Cortex of kidney (tissue), 1 donor: ENCODE data around the gene CITED2.

Source experiments
- DNase-seq: peaks from one replicate; lab custom pipeline; 2025; lab: John Stamatoyannopoulos, UW

CITED2 gene

DNA sequence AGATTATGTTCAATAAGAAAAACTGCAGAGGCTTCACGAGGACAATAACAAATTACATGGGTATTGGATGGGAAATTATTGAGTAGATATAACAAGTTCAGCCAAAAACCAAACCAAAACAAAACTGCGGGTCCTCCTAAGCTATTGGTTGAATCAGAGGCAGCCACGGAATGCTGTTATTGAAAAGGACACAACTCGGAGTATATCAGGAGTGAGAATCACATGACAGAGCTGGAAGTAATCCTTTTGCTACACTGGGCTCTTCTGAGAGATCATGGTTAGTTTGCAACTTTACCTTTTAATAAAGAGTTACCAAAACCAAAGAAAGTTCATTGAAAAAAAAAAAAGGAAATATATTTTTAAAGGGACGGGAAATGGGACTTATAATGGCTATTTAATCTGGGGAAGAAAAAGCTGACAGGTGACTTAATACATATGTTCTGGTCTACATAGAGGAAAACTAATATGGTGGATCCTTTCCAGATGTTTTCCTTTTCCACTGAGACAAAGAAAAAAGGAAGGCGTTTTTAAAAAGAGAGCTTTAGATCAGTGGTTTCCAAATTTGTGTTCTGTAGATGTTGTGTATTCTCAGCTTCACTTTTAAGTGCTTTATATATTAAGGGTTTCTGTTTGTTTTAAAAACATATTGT is 6.9 kb upstream of the CITED2 start:
- no peak for DNase-seq

DNA sequence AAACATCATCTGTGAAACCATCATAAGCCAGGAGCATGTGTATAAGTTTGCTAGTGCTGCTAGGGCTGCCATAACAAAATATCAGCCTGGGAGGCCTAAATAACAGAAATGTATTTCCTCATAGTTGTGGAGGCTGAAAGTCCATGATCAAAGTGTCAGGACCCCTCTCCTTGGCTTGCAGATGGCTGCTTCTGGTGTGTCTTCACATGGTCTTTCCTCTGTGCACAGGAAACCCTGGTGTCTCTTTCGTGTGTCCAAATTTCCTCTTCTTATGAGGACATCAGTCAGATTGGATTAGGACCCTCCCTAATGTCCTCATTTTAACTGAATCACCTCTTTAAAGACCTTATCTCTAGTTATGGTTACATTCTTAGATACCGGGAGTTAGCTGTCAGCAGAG is 6.2 kb upstream of the CITED2 start:
- DNase-seq: no peak

DNA sequence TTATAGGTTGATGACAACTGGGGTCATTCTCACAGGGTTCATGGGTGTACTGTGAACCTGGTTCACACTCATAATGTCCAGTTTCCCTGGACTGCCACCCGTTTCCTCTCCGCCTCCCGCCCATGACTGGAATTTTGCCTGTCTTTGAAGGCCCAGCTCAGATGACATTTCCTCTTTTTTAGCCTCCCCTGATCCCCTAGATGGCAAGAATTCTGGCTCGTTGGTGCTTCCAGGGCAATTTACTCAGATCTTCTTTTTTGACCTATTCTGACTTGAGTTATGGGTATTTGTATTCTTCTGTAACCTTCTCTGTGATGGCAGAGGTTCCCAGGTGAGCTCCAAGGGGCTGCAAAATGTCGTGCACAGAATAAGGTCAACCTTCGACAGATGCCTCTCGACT is 5.7 kb upstream of the CITED2 start:
- no peak for DNase-seq

DNA sequence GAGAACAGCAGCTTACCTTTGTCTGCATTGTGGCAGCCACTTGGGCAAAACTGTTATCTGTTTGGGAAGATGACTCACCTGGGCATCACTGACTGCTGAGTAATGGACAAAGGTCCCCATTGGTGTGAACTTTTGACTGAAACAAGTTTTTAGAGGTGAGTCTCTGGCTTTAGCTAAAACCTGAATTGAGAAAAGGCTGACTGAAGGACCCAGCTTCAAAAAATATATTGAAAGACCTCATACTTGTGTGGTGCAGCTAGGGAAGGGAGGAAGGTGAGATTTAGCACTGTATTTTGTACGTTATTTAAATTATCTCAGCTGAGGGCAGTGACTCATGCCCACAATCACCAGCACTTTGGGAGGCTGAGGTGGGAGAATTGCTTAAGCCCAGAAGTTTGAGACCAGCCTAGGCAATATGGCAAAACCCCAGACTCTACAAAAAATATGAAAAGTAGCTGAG is 4.5 kb upstream of the CITED2 start:
- no peak for DNase-seq

DNA sequence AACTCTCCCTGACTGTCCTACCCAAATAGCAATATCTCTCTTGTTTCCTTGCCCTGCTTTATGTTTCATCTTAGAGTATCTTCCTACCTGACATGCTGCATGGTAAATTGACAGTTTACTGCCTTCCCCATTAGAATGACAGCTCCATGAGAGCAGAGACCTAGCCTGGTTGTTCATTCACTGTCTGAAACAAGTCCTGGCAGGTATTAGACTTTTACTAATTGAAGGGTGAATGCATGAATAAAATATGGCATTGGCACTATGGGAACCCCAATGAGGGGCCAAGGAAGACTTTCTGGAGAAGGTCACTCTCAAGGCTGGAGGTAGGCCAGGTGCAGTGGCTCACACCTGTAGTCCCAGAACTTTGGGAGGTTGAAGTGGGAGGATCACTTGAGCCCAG is 3.8 kb upstream of the CITED2 start:
- no peak for DNase-seq

DNA sequence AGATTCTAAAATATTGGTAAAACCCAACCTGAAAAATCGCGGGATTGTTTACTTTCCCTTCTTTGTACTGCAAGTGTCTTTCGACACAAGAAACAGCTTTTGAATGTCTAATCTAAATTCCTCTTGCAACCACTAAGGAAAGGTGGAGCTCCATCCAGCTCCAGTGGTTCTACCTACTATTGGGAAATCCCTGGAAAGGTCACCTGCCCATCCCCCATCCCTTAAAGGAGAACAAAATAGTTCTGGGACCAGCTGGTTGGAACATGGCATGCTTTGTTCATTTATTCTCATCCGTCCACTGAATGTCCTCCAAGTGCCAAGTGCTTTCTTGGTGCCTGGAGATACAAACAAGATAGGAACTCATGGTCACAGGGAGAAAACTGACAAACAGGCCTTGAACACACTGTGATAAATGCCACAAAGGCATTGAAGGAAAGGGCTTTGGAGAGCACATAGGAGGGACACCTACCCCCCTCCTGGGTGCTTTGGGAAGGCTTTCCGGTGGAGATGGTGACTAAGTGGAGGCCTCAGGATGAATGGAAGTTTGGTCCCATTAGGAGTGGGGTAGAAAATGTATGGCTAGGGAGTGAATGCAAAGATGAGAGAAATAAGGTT is 2.3 kb upstream of the CITED2 start:
- DNase-seq: no peak

DNA sequence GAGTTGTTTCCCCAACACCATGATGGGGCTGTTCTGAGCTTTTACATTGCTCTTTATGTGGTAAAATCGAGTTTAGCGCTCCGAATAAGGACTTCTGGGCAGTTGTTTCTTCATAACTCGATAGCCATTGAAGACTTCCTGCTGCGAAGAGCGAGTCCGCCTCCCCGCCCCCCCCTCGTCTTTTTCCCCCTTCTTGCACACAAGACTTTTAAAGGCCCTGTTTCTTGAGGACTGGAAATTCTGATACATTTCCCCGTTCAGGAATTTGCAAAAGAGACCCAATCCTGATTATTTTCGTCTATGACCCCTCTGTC is 1.5 kb upstream of the CITED2 start:
- DNase-seq: no peak

DNA sequence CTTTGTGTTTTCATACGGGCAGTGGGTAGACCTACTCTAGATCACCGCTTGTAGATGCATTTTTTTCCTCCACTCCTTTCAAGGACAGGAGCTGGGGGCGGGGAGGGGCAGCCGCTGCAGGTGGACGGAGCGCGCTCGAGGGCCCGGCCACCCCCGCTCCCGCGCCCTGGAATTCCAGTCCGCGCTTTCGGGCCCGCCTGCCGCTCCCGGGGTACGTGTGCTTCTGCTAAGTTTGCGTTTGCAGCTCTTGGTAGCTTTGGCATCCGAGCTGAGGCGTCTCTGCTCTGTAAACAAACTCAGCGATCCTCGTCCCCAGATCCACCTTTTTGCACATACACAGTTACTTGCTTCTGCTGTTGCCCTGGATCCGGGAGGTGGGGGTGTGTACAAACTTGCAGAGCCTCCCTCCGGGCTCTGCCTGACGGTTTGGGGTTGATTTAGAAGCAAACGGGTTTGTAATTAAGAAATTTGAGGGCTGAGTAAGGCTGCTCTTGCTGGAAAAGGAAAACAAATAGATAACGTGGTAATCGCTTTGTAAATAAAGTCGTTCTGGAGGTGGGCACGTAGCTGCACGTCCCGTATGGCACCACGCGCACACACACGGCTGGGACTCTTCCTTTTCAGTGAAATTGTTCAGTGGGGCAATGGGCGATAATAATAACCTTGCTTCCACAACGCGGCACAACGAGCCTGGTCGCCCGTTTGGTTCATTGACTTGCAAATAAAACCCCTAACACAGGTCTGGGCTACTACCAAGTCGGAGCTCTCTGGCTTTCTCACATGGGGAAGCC is 973 bp upstream of the CITED2 start:
- no peak for DNase-seq

DNA sequence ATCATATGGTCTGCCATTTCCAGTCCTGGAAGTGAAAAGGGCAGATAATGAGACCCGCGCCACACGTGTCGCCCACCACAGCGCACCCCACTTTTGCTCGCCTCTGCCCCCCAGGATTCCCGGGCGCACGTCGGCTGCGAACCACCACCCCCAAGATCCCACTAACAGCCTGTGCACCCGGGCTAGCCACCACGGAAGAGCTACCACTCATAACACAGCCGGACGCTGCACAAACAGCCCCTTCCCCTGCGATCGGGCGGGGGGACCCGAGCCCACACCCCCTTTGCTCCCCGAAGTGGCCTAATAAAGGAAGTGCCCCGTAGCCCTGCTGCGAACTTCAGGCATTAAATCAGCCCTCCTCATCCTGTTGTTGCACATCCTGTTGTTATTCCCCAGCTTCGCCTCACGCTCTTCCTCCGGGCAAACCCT is 506 bp downstream of the CITED2 start:
- no peak for DNase-seq

DNA sequence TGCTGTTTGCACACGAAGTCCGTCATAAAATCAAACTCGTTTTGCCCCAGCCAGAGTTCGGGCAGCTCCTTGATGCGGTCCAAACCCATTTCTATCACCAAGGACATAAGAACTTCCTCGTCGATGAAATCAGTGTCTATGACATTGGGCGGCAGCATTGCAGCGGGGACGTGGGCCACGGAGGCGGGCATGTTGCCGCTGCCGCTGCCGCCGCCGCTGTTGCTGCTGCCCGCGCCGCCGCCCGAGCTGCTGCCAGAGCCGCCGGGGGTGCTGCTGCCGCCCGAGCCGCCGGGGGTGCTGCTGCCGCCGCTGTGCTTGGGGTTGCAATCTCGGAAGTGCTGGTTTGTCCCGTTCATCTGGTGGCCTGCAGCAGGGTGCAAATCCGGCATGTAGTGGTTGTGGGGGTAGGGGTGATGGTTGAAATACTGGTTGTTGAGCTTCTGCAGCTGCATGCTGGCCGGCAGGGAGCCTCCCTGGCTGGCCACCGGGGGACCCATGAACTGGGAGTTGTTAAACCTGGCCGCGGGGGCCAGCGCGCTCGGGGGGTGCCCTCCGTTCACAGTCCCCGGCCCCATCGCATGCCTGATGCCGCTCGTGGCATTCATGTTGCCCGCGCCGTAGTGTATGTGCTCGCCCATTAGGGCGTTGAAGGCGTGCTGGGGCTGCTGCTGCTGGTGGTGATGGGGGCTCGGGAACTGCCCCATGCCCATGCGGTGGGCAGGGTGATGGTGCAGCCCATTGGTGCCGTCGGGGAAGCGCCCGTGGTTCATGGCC is 1.1 kb downstream of the CITED2 start:
- DNase-seq: no peak

DNA sequence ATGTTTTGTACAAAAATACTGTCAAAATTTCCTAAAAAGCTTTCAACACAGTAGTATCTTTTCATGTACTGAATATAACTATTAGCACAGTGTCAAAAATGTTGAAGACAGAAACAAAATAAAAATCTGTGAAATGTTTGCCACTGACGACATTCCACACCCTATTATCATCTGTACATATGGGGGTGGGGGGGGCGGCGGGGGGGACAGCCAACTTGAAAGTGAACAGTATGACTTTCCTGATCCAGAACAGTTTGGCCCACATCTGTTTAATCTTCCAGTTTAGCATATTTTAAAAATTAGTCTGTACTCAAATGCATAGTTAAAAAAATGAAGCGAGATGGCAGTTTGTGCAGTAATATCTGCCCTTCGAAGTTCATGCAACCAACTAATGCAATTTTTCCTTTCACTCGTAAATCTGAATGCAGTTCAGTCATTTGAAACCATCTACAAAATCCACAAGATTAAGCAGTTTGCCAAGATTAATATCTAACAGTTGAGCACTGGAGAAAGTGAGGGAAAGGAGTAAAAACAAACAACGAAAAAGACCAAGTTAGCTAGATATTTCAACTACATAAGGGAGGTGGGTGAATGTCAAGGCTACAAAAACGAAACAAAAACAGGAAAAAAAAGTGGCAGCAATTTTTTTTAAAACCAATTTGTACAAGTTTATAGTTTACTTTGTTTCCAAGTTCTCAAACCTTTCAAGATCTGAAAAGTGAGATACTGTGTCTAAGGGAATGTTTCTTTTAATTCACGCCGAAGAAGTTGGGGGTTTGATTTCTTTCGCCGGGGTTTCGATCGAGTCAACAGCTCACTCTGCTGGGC is 1.9 kb downstream of the CITED2 start:
- no peak for DNase-seq

DNA sequence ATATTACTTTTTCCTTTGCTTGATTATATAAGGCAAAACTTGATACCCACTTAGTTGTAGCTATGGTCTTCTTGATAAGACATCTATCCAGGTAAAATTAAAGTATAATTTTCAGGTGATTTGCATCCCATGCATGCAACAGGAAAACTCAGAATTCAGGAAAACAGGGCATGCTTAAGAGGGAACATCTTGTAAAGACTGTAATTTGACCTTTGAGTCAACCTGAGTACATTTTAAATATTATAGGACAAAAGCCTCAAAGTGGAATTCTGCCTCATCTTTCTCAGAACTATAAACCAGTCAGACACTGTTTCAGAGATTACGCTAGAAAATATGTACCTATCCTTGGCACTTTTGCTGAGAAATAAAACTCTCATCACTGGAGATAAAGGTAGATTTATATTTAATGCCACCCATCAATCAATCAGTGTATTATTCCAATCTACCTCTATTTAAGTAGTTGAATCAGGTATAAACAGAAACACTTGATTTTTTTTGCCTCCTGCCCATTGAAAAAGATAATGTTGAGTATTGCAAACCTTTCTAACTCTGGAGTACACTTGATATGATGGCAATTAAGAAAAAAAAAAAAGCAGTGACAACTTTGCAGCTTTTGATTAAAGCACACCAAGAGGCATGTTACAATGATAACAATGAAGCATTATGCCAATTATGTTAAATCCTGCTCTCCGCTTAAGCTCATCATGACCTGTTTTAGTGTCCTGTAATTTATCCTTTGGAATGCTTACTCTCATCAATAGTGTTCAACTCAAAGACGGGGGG is 2.8 kb downstream of the CITED2 start:
- DNase-seq: no peak

DNA sequence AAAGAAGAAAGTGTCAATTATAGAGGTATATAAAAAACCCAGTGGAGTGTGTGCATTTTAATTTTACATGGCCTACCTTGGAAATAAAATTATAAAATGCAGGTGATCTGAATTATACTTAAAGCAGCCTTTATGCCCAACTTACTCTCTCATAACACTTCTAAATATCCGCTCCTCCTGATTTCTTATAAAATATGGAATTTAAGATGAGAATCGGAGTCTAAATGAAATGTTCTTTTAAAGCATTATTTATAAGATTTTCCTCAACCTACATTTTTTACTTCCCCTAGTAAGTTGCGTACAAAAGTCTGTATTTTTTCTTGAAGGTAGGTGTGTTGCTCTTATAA is 3.5 kb downstream of the CITED2 start:
- no peak for DNase-seq

DNA sequence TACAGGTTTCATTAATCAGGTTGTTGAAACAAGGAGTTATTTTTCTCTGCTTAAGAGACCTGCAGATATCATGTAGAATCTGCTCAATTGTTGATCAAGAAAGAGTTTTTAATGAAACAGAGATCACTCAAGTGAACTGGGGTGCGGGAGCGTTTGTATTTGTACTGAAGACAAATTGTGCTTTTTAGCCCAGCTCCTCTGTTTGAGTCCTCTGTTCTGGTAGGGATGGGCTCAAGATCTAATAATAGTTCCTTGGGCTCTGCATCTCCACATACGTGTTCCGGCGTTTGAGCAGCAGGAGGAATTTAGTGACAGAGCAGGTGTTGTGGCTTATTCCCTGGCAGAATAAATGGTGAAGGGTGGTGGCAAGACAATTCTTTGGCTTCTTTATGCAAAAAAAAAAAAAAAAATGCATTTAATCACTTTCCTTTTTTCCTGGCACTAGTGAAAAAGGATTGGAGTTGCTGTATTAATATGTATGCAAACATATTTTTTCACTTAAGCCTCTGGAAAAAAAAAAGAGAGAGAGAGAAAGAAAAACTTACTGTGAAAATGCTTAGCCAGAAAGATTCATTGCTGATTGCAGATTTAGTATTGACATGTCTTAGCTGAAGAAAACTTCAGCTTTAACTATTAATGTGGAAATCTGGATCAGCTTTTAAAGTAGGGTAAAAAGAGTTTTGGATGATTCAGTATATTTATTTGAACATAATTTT is 4.0 kb downstream of the CITED2 start:
- DNase-seq: no peak

DNA sequence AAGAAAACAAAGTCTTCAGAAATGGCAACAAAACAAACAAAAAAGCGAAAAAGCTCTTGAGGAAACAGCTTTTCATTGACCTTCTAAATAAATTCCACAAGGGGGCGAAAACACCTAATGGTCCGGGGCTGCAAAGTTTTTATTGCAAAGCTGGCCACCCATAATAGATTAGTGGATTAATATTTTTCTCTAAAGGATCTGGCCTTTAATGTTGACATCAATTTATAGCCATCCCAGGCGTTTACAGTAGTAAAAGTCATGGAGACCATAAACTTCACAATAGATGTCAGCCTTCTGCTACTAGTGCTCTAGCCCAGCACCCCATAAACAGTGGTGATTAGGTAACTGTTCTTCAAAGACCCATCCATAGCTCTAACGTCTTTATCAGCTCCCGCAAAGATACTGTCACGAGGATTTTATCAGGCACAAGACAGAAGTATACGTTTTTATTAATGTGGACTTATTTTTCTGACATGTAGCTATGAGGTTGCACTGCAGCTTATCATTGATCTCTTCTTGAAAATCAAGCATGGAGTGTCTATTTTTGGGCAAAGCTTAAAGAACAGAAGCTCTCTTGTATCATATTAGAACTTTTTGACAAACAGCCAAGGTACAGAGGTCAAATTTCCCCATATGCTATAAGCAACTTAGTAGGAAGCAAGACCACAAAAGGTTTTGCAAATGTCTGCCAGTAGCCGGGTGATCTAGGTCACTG is 4.7 kb downstream of the CITED2 start:
- DNase-seq: no peak

DNA sequence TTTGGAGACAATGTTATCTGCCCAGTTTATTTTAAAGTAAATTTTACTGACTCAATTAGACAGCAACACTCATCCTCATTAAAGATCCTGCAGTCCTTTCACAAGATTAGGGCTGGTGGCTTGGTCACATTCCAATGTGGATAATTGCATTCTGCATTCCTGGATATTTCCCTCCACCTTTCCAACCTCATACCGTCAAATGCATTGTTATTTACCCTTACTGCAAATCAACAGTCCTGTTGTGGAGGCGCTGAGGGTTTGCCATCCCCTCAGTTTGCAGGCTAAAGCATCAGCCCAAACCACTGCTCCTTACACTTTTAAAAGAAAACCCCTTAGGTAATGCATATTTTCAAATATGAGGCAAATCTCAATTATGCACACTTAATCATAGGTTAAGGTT is 5.4 kb downstream of the CITED2 start:
- DNase-seq: no peak

DNA sequence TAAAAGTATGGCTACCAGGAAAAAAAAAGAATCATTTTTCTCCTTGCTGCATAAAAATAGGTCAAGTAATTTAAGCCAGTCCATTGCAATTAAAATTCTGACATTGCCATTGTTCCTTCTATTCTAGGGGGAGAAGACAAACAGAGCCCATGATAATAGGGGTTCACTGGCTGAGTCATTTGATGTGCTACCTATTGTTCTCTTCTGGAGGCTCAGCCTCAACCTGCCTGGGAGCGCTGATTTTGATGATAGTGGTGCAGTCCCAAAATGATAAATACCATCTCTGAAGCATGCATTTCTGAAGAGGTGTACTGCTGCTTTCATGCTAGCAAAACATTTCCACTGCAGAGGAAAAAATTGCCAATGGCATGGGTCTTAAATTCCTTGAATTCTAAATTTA is 5.8 kb downstream of the CITED2 start:
- DNase-seq: no peak

DNA sequence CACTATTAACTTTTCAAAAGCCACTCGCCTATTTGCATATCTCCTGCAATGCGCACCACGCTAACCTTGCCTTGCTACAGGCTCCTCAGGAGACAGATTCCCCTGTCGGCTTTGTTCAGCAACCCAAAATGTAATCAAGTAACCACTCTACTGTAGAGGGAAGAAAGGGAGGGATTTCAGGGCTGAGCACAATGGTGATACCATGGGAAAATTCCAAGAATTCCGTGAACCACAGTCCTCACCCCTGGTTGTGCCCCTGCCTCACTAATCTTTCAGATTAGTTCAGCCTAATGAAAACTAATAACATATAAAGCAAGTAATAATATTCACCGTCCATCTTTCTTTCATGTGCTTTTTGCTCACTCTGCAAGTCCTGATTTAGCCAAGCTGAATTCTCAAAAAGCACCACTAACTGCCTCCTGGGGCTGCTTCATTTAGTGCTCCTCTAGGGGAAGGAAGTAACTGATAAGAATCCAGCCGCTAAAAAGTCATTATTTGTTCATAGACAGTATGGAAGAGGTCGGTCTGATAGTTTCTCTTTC is 6.6 kb downstream of the CITED2 start:
- DNase-seq: no peak

DNA sequence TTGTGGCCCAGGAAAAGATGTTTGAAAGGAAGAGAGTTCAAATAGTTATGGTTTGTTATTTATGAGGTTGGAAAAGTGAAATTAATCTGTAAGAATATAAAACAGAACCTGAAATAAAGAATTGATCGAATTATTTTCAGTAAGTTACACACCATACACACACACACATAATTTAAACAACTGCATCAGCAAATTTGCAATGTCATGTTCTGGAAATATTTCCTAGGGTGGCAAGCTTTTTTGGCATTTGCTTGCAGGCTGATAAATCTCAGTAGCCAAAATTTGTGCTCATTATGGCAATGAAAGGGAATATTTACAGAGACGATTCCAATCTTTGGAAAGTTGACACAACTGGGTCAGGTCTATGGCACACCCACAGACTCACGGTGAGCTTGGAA is 9.5 kb downstream of the CITED2 start:
- DNase-seq: no peak
